ENCODE results near the gene PDE1C. TPM values are rescaled to one million over a fixed set of nuclear protein-coding genes. Genes with fewer than 3 reads are reported as not detected.
"Not testable (repeated sequence)": the region's sequence is repeated elsewhere in the genome, so short reads cannot be mapped to it uniquely, and the experiment has no call there.

The PDE1C gene
- total and polyA plus RNA-seq, 8 donors, result 2.9 to 54.2 (median 5.9) TPM

DNA sequence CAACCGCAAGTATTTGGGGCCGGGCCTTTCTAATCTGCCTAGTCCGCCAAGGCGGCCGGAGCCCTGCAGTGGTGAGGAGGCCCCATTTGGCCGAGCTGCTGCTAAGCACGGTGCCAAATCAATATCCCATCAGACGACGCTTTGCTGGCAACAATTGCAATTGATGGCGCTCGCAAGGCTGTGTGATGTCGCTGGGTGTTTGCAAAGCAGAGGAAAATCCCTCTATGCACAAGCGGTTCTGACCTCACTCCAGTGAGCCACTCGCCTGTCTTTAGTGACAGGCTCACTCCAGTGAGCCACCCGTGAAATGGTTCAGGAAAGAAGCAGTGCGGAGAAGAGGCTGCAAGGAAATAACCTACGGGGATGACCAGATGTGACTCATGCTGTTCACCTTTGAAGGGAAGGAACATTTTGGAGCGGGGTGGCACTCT is 18.3 kb upstream of the PDE1C start:
- peaks cover 0 to 10% (median 6%) of the 10 kb centered on the region in 4 donors for H3K4me1 ChIP-seq
- DNase-seq, result peak in 1 of 2 donors; percentile 4
- H3K4me3 ChIP-seq, result no peak overlapping the region
- H3K27me3 ChIP-seq, result no peaks in the 10 kb centered on the region
- no peak overlapping the region for H3K27ac ChIP-seq
- no peaks in the 10 kb centered on the region for H3K9me3 ChIP-seq
- H3K36me3 ChIP-seq, result no peaks in the 10 kb centered on the region
- WGBS, 5 donors, result 48 to 60% (median 51%) methylated on average over 18 of the region's 18 CpGs
- TF ChIP-seq POLR2A (IDR thresholded peaks at IDR 0.05) (no peak), EP300 (IDR thresholded peaks at IDR 0.05) (no peak), POLR2AphosphoS5 (IDR thresholded peaks at IDR 0.05) (no peak)
- TF ChIP-seq, protein P1, sequence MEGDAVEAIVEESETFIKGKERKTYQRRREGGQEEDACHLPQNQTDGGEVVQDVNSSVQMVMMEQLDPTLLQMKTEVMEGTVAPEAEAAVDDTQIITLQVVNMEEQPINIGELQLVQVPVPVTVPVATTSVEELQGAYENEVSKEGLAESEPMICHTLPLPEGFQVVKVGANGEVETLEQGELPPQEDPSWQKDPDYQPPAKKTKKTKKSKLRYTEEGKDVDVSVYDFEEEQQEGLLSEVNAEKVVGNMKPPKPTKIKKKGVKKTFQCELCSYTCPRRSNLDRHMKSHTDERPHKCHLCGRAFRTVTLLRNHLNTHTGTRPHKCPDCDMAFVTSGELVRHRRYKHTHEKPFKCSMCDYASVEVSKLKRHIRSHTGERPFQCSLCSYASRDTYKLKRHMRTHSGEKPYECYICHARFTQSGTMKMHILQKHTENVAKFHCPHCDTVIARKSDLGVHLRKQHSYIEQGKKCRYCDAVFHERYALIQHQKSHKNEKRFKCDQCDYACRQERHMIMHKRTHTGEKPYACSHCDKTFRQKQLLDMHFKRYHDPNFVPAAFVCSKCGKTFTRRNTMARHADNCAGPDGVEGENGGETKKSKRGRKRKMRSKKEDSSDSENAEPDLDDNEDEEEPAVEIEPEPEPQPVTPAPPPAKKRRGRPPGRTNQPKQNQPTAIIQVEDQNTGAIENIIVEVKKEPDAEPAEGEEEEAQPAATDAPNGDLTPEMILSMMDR (IDR thresholded peaks at IDR 0.05), result no peak
- intact Hi-C loops (cut with DNase I; ENCODE audit: low total_unique reads), result no loop called here

- WGBS, 5 donors, result 65 to 83% (median 78%) methylated on average over 6 of the region's 6 CpGs
- Histone ChIP-seq H3K27me3 (peaks cover 0 to 14% (median 0%) of the 10 kb centered on the region in 3 donors), H3K27ac (no peak overlapping the region), H3K4me3 (no peak overlapping the region), H3K36me3 (no peaks in the 10 kb centered on the region), H3K4me1 (no peaks in the 10 kb centered on the region), H3K9me3 (no peaks in the 10 kb centered on the region)
- TF ChIP-seq, protein P1 (IDR thresholded peaks at IDR 0.05), result no peak
- TF ChIP-seq EP300 (IDR thresholded peaks at IDR 0.05) (no peak), POLR2AphosphoS5 (IDR thresholded peaks at IDR 0.05) (no peak), POLR2A (IDR thresholded peaks at IDR 0.05) (no peak)
- intact Hi-C loops (cut with DNase I; ENCODE audit: low total_unique reads), result no loop called here
- no peak for DNase-seq
Measured at GRCh38 chr7:32079510-32079909, 9.3 kb upstream of the PDE1C start.

DNA sequence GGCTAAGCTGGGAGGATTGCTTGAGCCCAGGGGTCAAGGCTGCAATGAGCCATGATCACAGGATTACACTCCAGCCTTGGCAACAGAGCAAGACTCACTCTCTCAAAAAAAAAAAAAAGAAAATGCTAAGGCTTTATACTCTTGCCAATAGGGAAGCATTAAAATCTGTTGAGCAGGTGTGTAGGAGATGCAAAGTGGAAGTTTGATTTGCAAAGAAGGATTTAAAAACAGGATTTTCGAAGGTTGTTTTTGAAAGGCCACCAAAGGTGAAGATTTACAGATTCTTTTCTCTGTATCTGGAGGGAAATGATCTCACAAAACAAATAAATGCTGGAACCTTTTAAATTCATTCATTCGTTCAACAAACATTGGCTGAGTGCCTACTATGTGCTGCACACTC is 8.6 kb upstream of the PDE1C start:
- 38 to 66% (median 48%) methylated on average over 2 of the region's 2 CpGs for WGBS, 5 donors
- intact Hi-C loops (cut with DNase I; ENCODE audit: low total_unique reads), result no loop called here
- H3K27ac ChIP-seq, result no peak overlapping the region
- no peak for TF ChIP-seq POLR2AphosphoS5 (IDR thresholded peaks at IDR 0.05)
- TF ChIP-seq, protein P1 (IDR thresholded peaks at IDR 0.05), result no peak
- H3K9me3 ChIP-seq, result no peaks in the 10 kb centered on the region
- H3K27me3 ChIP-seq, result peaks cover 0 to 14% (median 0%) of the 10 kb centered on the region in 3 donors
- H3K4me1 ChIP-seq, result no peaks in the 10 kb centered on the region
- H3K4me3 ChIP-seq, result no peak overlapping the region
- DNase-seq, result no peak
- H3K36me3 ChIP-seq, result no peaks in the 10 kb centered on the region

DNA sequence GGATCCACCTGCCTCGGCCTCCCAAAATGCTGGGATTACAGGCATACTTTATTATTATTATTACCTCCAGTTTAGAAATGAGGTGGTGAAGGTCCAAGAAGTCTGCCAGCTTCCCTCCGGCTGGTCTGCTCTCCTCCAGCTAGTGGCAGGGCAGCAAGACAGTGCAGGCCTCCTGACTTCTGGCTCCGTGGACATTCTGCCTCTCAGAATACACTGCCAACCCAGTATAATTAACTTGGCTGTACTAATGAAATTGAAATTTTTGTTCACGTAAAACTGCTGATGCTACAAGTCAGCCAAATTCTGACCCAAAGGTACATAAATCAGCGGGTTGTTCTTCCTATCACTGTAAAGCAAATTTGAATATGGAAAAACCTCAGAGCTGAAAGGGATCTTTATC is 7.6 kb upstream of the PDE1C start:
- H3K9me3 ChIP-seq, result no peaks in the 10 kb centered on the region
- H3K4me3 ChIP-seq, result no peak overlapping the region
- H3K4me1 ChIP-seq, result no peaks in the 10 kb centered on the region
- WGBS, 5 donors, result 61 to 80% (median 63%) methylated on average over 5 of the region's 5 CpGs
- no peaks in the 10 kb centered on the region for H3K36me3 ChIP-seq
- no peak overlapping the region for H3K27ac ChIP-seq
- TF ChIP-seq EP300 (IDR thresholded peaks at IDR 0.05) (no peak), POLR2A (IDR thresholded peaks at IDR 0.05) (no peak), POLR2AphosphoS5 (IDR thresholded peaks at IDR 0.05) (no peak)
- TF ChIP-seq, protein P1 (IDR thresholded peaks at IDR 0.05), result no peak
- no peak for DNase-seq
- intact Hi-C loops (cut with DNase I; ENCODE audit: low total_unique reads), result no loop called here
- H3K27me3 ChIP-seq, result peaks cover 0 to 14% (median 0%) of the 10 kb centered on the region in 3 donors

- H3K4me1 ChIP-seq; H3K36me3 ChIP-seq; intact Hi-C loops (cut with DNase I; ENCODE audit: low total_unique reads); H3K4me3 ChIP-seq; H3K9me3 ChIP-seq; DNase-seq; H3K27ac ChIP-seq: not testable (repeated sequence)
- WGBS, 5 donors, result 59 to 74% (median 64%) methylated on average over 5 of the region's 5 CpGs
- H3K27me3 ChIP-seq, result peaks cover 0 to 22% (median 0%) of the 10 kb centered on the region in 3 donors
Measured at GRCh38 chr7:32076802-32077201, 6.6 kb upstream of the PDE1C start.

Measured in stomach (tissue), 9 donors.